Trophoblast cell (in vitro differentiated cells and primary cell): ENCODE data around the gene ZFAND3.
A peak's percentile ranks its signal among the peaks of the same experiment; 100 is the strongest.

ENCODE experiments used
- DNase-seq, 2 donors: peaks; one replicate each; pipeline ENCODE4 v3.0.0-alpha.2; 2016
- H2AFZ ChIP-seq: 2 replicates; pipeline ENCODE4 v1.6.1; 2013; ENCODE audit warnings: low read length, moderate library complexity, mild to moderate bottlenecking; ENCODE audit not compliant: insufficient read depth, poor library complexity
- H2AK5ac ChIP-seq: 2 replicates; pipeline ENCODE4 v1.6.1; 2013; ENCODE audit warnings: mild to moderate bottlenecking, low read length
- H2BK120ac ChIP-seq: 2 replicates; pipeline ENCODE4 v1.6.1; 2013; ENCODE audit warnings: low read length, mild to moderate bottlenecking, moderate library complexity; ENCODE audit not compliant: insufficient read depth, poor library complexity
- H2BK12ac ChIP-seq: 2 replicates; pipeline ENCODE4 v1.6.1; 2013; ENCODE audit warnings: mild to moderate bottlenecking, low read length, moderate library complexity
- H2BK5ac ChIP-seq: 2 replicates; pipeline ENCODE4 v1.6.1; 2013; ENCODE audit warnings: low read length, low read depth, moderate library complexity, mild to moderate bottlenecking; ENCODE audit not compliant: poor library complexity
- H3K14ac ChIP-seq: 2 replicates; pipeline ENCODE4 v1.6.1; 2013; ENCODE audit warnings: mild to moderate bottlenecking, low read length
- H3K18ac ChIP-seq: 2 replicates; pipeline ENCODE4 v1.6.1; 2013; ENCODE audit warnings: mild to moderate bottlenecking, low read length
- H3K23ac ChIP-seq: 2 replicates; pipeline ENCODE4 v1.6.1; 2013; ENCODE audit warnings: low read length
- H3K27ac ChIP-seq: 2 replicates; pipeline ENCODE4 v1.5.1; 2013; ENCODE audit warnings: low read depth, mild to moderate bottlenecking, inconsistent platforms, low read length, moderate library complexity
- H3K27me3 ChIP-seq: 2 replicates; pipeline ENCODE4 v1.6.1; 2013; ENCODE audit warnings: inconsistent platforms, mild to moderate bottlenecking, low read length, moderate library complexity; ENCODE audit not compliant: insufficient read depth
- H3K36me3 ChIP-seq, 2 experiments: 1 replicate in 1 of 2; 2 replicates in 1 of 2; pipeline ENCODE4 v1.6.1; 2013; ENCODE audit warnings: low read length in 2 of 2, mild to moderate bottlenecking in 2 of 2, moderate library complexity in 1 of 2; ENCODE audit not compliant: insufficient read depth in 2 of 2, control insufficient read depth in 1 of 2
- H3K4ac ChIP-seq: 2 replicates; pipeline ENCODE4 v1.6.1; 2013; ENCODE audit warnings: low read depth, mild to moderate bottlenecking, low read length, moderate library complexity
- H3K4me1 ChIP-seq, 2 experiments: 1 replicate in 1 of 2; 2 replicates in 1 of 2; pipeline ENCODE4 v1.6.1; 2013; ENCODE audit warnings: low read length in 2 of 2, mild to moderate bottlenecking in 2 of 2, moderate library complexity in 1 of 2; ENCODE audit not compliant: insufficient read depth in 2 of 2, control insufficient read depth in 1 of 2
- H3K4me2 ChIP-seq: 2 replicates; pipeline ENCODE4 v1.6.1; 2013; ENCODE audit warnings: inconsistent platforms, mild to moderate bottlenecking, low read length, moderate library complexity
- H3K4me3 ChIP-seq: 2 replicates; pipeline ENCODE4 v1.5.1; 2013; ENCODE audit warnings: mild to moderate bottlenecking, low read depth, low read length, inconsistent platforms
- H3K79me1 ChIP-seq: one replicate; pipeline ENCODE4 v1.6.1; 2013; ENCODE audit warnings: low read length
- H3K79me2 ChIP-seq: 2 replicates; pipeline ENCODE4 v1.6.1; 2013; ENCODE audit warnings: low read length, mild to moderate bottlenecking; ENCODE audit not compliant: control insufficient read depth, insufficient read depth, poor library complexity
- H3K9ac ChIP-seq: 2 replicates; pipeline ENCODE4 v1.6.1; 2013; ENCODE audit warnings: mild to moderate bottlenecking, low read length
- H3K9me3 ChIP-seq: 2 replicates; pipeline ENCODE4 v1.6.1; 2013; ENCODE audit warnings: low read depth, mild to moderate bottlenecking, control low read depth, inconsistent platforms, low read length; ENCODE audit not compliant: insufficient read depth
- H4K12ac ChIP-seq: 2 replicates; pipeline ENCODE4 v1.6.1; 2013; ENCODE audit warnings: low read depth, mild to moderate bottlenecking, low read length, moderate library complexity
- H4K8ac ChIP-seq: 2 replicates; pipeline ENCODE4 v1.6.1; 2013; ENCODE audit warnings: low read depth, mild to moderate bottlenecking, low read length, moderate library complexity
- H4K91ac ChIP-seq: one replicate; pipeline ENCODE4 v1.6.1; 2013; ENCODE audit warnings: low read depth, mild to moderate bottlenecking, low read length, moderate library complexity
- WGBS: extraction: QIAGEN DNeasy Blood & Tissue Kit; methylation state at CpG from one replicate; pipeline ENCODE4 v1.1.7; 2013; ENCODE audit warnings: missing lambda C conversion rate; ENCODE audit not compliant: insufficient read length, insufficient coverage; ENCODE audit errors: extremely low coverage; 5-methylcytosine and 5-hydroxymethylcytosine counted together

Gene ZFAND3

GRCh38 chr6:37848371-37848770 is 28.8 kb downstream of the ZFAND3 start:
- Histone ChIP-seq H3K4me3 (no peak overlapping the region), H3K14ac (no peak overlapping the region), H3K36me3 (no peaks in the 10 kb centered on the region), H3K4me2 (no peak overlapping the region), H4K91ac (no peak overlapping the region), H3K18ac (no peak overlapping the region), H2BK120ac (no peak overlapping the region), H3K9me3 (no peaks in the 10 kb centered on the region), H3K27me3 (no peaks in the 10 kb centered on the region), H2AFZ (no peak overlapping the region), H2BK5ac (no peak overlapping the region), H2BK12ac (no peak overlapping the region), H3K27ac (no peak overlapping the region), H4K8ac (no peak overlapping the region), H3K23ac (no peak overlapping the region), H3K9ac (no peak overlapping the region), H3K79me1 (no peaks in the 10 kb centered on the region), H3K79me2 (peaks cover 2% of the 10 kb centered on the region), H4K12ac (no peak overlapping the region), H3K4ac (peak overlapping the region; percentile 86), H2AK5ac (no peak overlapping the region), H3K4me1 (no peaks in the 10 kb centered on the region)
- DNase-seq, result no peak
- WGBS, result no CpG with 5 or more reads among the region's 4 CpGs

GRCh38 chr6:37850260-37850659 is 30.7 kb downstream of the ZFAND3 start:
- H3K79me2 ChIP-seq, result no peaks in the 10 kb centered on the region
- H3K9me3 ChIP-seq, result no peaks in the 10 kb centered on the region
- no peak overlapping the region for H2BK5ac ChIP-seq
- no peak overlapping the region for H3K18ac ChIP-seq
- no peak for DNase-seq
- H3K4me1 ChIP-seq, result peaks cover 0 to 3% of the 10 kb centered on the region in 2 experiments
- H3K4me3 ChIP-seq, result no peak overlapping the region
- no CpG with 5 or more reads among the region's 4 CpGs for WGBS
- H3K79me1 ChIP-seq, result no peaks in the 10 kb centered on the region
- no peak overlapping the region for H4K91ac ChIP-seq
- H2BK12ac ChIP-seq, result no peak overlapping the region
- no peak overlapping the region for H3K23ac ChIP-seq
- no peak overlapping the region for H3K4ac ChIP-seq
- H4K12ac ChIP-seq, result no peak overlapping the region
- H3K27me3 ChIP-seq, result no peaks in the 10 kb centered on the region
- H3K9ac ChIP-seq, result no peak overlapping the region
- no peak overlapping the region for H4K8ac ChIP-seq
- no peak overlapping the region for H2AFZ ChIP-seq
- H3K27ac ChIP-seq, result no peak overlapping the region
- no peak overlapping the region for H3K14ac ChIP-seq
- H2BK120ac ChIP-seq, result no peak overlapping the region
- H2AK5ac ChIP-seq, result no peak overlapping the region
- no peak overlapping the region for H3K4me2 ChIP-seq
- no peaks in the 10 kb centered on the region for H3K36me3 ChIP-seq

- H3K14ac ChIP-seq, result no peak overlapping the region
- H3K4me3 ChIP-seq, result no peak overlapping the region
- no peaks in the 10 kb centered on the region for H3K9me3 ChIP-seq
- no peak overlapping the region for H3K27ac ChIP-seq
- no peak overlapping the region for H4K91ac ChIP-seq
- H3K4me2 ChIP-seq, result no peak overlapping the region
- DNase-seq, result no peak
- no peak overlapping the region for H4K12ac ChIP-seq
- no peaks in the 10 kb centered on the region for H3K79me2 ChIP-seq
- no peak overlapping the region for H3K18ac ChIP-seq
- no peak overlapping the region for H4K8ac ChIP-seq
- no peak overlapping the region for H3K23ac ChIP-seq
- H2AFZ ChIP-seq, result no peak overlapping the region
- H2AK5ac ChIP-seq, result no peak overlapping the region
- no peak overlapping the region for H2BK12ac ChIP-seq
- no peak overlapping the region for H2BK120ac ChIP-seq
- no peaks in the 10 kb centered on the region for H3K27me3 ChIP-seq
- H3K36me3 ChIP-seq, result no peaks in the 10 kb centered on the region
- peaks cover 0 to 3% of the 10 kb centered on the region in 2 experiments for H3K4me1 ChIP-seq
- H3K79me1 ChIP-seq, result no peaks in the 10 kb centered on the region
- H3K4ac ChIP-seq, result no peak overlapping the region
- no peak overlapping the region for H2BK5ac ChIP-seq
- no CpG with 5 or more reads among the region's 9 CpGs for WGBS
- H3K9ac ChIP-seq, result no peak overlapping the region
Observed at GRCh38 chr6:37850728-37851285, 31.3 kb downstream of the ZFAND3 start.

GRCh38 chr6:37851997-37852524 is 32.5 kb downstream of the ZFAND3 start:
- Histone ChIP-seq H2BK12ac (no peak overlapping the region), H3K9ac (no peak overlapping the region), H4K8ac (no peak overlapping the region), H3K27me3 (no peaks in the 10 kb centered on the region), H2BK5ac (no peak overlapping the region), H4K91ac (no peak overlapping the region), H2AFZ (no peak overlapping the region), H3K79me1 (no peaks in the 10 kb centered on the region), H4K12ac (no peak overlapping the region), H3K4me1 (peaks cover 0 to 3% of the 10 kb centered on the region in 2 experiments), H3K9me3 (no peaks in the 10 kb centered on the region), H3K18ac (no peak overlapping the region), H3K4me2 (no peak overlapping the region), H3K4me3 (no peak overlapping the region), H2BK120ac (no peak overlapping the region), H3K14ac (no peak overlapping the region), H3K27ac (no peak overlapping the region), H2AK5ac (no peak overlapping the region), H3K4ac (no peak overlapping the region), H3K23ac (no peak overlapping the region), H3K36me3 (no peaks in the 10 kb centered on the region), H3K79me2 (no peaks in the 10 kb centered on the region)
- no peak for DNase-seq
- WGBS, result no CpG with 5 or more reads among the region's 1 CpG
